HG02943 (cell line): ENCODE results near the gene STIM1.
"Not testable (repeated sequence)": the region's sequence is repeated elsewhere in the genome, so short reads cannot be mapped to it uniquely, and the experiment has no call there.

ENCODE experiments used
- ATAC-seq: cut with Tn5 transposase; IDR thresholded peaks from one replicate; pipeline ENCODE4 v1.9.1; 2021; ENCODE audit warnings: mild to moderate bottlenecking, low read depth, moderate library complexity; ENCODE audit not compliant: unreplicated experiment

STIM1 gene

GRCh38 chr11:3879216-3879966 lies 23.9 kb downstream of the STIM1 start:
- ATAC-seq: peak; percentile 49

DNA sequence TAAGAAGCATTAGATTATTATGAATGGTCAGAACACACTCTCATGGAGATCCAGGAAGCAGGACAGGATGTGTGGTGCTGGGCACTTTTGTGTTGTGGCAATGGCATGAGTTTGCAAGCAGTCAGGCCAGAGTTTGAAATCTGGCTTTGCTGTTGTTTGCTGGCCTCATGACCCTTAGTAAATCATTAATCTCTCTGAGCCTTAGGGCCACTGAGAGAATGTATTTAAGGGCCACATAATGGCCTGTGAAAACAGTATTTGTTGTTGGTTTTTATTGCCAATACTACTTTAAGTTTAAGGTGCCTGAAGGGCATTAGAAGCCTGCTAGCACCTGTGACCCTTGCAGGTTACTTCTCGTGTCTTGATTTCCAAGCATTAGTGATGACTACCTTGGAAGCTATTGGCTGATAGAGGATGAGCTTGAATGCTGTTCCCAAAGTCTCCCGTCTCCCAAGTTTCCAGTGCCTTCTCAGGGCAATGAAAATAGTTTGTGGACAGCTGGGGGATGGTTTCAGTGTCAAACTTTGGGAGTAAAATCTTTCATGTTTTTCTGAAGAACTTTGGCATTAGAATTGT lies 24.6 kb downstream of the STIM1 start:
- peak; percentile 42 for ATAC-seq

DNA sequence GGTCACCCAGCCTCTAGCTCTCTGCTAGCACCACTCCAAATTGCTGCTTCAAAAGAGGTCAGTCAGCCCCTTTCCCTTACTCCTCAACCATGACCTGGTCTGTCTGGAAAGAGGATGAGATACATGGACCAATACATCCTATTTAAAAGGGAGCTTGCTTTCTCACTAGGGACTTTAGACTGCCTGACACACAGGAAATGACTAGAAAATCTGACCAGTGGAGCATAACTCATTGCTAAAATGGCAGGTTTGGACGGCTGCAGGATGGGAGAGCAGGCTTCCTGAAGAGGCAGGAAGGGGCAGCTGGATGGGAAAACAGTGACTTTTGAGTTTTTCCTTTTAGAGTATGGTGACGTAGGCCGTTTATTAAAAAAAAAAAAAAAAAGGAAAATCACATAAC lies 25.3 kb downstream of the STIM1 start:
- no peak for ATAC-seq

DNA sequence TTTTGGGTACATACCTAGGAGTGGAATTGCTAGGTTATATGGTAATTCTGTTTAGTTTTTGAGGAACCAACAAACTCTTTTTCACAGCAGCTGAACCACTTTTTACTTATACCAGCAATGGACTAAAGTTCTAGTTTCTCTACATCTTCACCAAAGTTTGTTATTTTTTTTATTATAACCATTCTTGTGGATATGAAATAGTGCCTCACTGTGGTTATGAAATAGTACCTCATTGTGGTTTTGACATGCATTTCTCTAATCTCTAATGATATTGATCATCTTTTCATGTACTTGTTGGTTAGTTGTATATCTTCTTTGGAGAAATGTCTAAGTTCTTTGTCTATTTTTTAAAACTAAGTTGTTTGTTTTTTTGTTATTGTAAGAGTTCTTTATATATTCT lies 27.2 kb downstream of the STIM1 start:
- no peak for ATAC-seq

GRCh38 chr11:3885855-3886254 lies 30.4 kb downstream of the STIM1 start:
- no peak for ATAC-seq

- ATAC-seq: no peak
Observed at GRCh38 chr11:3886985-3887384, 31.5 kb downstream of the STIM1 start.

- no peak for ATAC-seq
Observed at GRCh38 chr11:3888876-3889275, 33.4 kb downstream of the STIM1 start.

DNA sequence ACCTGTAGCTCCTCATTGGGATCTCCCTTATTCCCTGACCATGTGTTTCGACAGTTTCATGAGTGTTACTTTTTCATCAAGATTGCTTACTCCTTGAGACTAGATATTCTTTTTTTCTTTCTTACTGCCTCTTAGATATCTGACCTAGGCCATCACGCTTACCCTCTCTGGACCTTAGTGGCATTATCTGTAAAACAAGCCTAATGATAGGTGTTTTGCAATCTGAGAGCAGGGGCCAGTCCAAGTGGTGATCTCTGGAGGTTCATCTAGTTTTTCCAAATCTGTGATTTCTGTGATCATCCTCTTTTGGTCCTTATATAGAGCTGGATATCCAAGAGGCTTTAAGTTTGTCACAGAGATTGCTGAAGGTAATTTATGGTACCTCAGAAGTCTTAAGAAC lies 34.5 kb downstream of the STIM1 start:
- ATAC-seq: no peak

- no peak for ATAC-seq
Observed at GRCh38 chr11:3890806-3891205, 35.3 kb downstream of the STIM1 start.

DNA sequence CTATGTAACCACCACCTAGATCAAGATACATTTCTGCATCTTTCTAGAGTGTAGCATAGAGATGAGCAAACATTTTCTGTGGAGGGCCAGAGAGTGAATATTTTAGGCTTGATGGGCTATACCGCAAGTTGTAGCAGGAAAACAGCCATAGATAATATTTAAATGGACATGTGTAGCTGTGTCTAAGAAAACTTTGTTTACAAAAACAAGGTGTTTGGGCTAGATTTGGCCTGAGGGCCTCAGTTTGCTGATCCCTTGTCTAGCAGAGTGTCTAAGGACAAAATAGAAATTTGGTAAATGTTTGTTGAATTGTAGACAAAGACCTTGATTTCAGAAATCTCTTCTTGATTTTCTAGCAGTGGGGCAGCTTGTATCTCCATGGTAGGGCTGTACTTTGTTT lies 36.3 kb downstream of the STIM1 start:
- no peak for ATAC-seq

DNA sequence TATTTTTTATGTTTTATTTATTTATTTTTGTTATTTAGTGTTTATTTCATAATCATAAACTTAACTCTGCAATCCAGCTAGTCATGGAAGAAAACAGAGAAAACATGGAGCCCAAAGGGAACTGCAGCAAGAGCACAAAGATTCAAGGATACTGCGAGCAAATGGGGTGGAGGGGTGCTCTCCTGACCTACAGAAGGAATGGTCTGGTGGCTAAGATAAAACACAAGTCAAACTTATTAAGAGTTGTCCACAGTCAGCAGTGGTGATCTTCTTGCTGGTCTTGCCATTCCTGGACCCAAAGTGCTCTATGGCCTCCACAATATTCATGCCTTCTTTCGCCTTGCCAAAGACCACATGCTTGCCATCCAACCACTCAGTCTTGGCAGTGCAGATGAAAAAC lies 36.7 kb downstream of the STIM1 start:
- ATAC-seq: no peak

GRCh38 chr11:3893311-3893710 lies 37.8 kb downstream of the STIM1 start:
- ATAC-seq: no peak

GRCh38 chr11:3894128-3894731 lies 38.8 kb downstream of the STIM1 start:
- ATAC-seq: peak; percentile 97

GRCh38 chr11:3896644-3897043 lies 41.2 kb downstream of the STIM1 start:
- no peak for ATAC-seq

GRCh38 chr11:3900230-3900629 lies 44.8 kb downstream of the STIM1 start:
- not testable (repeated sequence) for ATAC-seq

DNA sequence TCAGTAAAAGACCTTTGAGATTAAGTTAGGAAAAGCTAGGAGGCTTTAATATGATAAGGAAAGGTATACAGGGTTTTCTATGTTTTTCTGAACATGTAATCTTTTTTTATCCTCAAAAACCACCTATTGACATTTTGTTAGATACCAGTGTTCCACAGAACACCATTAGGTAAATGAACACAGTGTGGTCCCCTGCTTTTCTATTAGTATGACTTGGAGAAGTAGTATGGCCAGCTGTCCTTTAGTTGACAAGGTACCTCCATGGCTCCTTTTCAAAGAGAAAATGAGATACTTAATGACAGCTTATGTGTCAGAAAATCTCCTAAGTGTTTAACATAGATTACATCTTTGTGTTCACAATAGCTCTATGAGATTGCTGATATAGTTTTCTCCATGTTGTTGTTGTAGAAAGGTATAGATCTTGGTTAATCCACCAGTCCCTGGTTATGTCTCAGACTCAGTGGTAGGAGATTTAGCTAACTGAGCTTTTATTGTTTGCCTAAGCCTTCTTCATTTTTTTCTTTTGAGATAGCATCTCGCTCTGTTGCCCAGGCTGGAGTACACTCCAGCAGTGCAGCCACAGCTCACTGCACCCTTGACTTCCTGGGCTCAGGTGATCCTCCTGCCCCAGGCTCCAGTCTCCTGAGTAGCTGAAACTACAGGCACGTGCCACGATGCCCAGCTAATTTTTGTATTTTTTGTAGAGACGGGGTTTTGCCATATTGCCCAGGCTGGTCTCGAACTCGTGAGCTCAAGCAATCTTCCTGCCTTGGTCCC lies 46.0 kb downstream of the STIM1 start:
- no peak for ATAC-seq

DNA sequence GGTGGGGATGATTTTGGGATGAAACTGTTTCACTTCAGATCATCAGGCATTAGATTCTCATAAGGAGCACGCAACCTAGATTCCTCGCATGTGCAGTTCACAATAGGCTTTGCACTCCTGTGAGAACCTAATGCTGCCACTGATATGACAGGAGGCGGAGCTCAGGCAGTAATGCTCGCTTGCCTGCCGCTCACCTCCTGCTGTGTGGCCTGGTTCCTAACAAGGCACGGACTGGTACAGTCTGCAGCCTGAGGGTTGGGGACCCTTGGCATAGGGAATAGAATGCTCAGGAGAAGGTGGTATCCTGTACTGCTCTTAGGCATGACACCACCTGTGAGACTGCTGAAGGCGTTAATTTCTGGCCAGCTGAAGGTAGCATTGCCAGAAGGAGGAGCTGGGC lies 47.0 kb downstream of the STIM1 start:
- ATAC-seq: no peak

DNA sequence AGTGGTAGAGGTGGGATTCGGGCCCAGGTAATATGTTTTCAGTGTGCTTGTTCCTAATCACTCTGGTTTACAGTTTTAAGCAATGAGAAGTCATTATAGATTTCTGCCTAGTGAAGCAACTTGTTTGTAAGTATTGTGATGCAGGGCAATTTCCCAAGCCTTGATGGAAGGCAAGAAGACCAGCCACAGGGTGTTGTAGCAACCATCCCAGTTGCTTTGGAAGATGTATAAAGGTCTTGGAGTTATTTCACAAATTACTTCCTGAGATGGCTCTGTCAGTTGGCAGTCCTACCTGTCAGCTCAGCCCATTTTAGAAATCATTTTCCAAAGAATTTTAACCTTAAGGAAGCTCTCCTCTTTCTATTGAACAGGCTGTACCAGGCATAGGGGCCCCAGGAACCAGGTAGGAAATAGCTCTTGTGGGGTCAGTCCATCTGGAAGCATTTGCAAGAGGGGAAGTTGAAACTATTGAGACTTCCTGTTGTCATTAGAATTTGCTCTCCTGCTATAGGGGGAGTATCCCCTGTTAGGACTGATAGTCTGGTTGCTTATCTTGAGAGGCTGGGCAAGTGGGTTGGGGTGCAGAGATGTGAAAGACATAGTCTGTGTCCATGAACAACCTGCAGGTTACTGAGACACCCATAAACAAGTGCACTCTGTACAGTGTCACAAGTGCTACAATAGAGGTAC lies 47.9 kb downstream of the STIM1 start:
- ATAC-seq: peak; percentile 58

GRCh38 chr11:3904228-3904627 lies 48.8 kb downstream of the STIM1 start:
- ATAC-seq: no peak

DNA sequence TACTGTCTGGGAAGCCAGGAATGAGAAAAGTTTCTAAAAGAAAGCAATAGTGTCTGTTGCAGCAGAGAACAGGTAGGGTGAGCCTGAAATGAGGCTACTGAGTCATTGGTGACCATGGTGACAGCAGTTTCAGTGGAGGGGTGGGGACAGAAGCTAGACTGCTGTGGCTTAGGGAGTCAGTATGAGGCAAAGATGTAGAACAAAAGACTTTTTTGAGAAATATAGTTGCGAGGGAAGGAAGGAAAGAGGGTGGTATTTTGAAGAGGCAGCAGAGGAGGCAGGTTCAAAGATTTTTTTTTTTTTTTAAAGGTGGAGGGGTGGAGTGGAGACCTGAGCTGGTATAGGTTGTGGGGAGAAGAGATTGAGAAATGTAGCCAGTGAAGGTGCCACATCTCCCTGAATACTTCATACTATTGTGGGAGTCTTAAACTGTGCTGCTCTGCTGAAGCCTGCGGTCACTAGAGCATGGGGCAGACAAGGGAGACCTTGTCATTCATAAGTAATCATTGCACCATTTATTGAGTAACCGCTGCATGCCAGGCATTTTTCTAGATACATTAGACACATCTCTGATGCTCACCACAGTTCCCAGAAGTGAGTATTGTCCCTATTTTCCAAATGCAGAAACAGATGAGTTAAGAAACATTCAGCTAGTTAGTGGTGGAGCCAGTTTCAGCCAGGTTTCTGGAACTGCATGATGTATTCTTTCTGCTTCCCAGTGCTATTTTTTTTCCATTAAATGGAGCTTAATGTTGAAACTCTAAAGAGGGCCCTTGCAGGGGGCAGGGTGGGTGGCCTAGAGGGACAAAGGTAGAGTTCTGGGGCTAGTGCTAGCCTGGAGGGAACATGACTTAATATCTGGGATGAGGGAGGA lies 49.9 kb downstream of the STIM1 start:
- no peak for ATAC-seq
